Panc1 (cell line): Measurements from ENCODE around the gene ACOXL. TPM values are rescaled to one million over a fixed set of nuclear protein-coding genes. Genes with fewer than 3 reads are reported as not detected.

Source experiments
- ATAC-seq: fragments of 200-7000 bp; cut with Tn5 transposase; 2 replicates; pipeline ENCODE4 v1.9.1; 2020; ENCODE audit warnings: mild to moderate bottlenecking, moderate library complexity
- BruUV-seq: library from RNA; stranded (reverse); fragments of 400-500 nt; replicated peaks from 2 replicates; lab custom pipeline; 2021; lab: Mats Ljungman, UMichigan
- CTCF ChIA-PET: fragments of 300-600 bp; sonication (Branson Sonifier 250); formaldehyde crosslinking; loops from one replicate; lab custom pipeline; 2022; ENCODE audit warnings: antibody characterized with exemption; lab: Charles Lee
- POLR2A ChIA-PET: fragments of 300-600 bp; sonication (Branson Sonifier 250); formaldehyde crosslinking; loops from one replicate; lab custom pipeline; 2022; ENCODE audit warnings: antibody characterized with exemption; lab: Charles Lee
- DNase-seq: peaks from one replicate; pipeline ENCODE4 v3.0.0-alpha.2; 2010; ENCODE audit warnings: low read depth, low spot score
- H3K27ac ChIP-seq: 2 replicates; pipeline ENCODE4 v1.5.1; 2011; ENCODE audit warnings: mild to moderate bottlenecking, low read length, inconsistent platforms
- H3K27me3 ChIP-seq: fragments of 200-500 bp; sonication (Bioruptor generic); 2 replicates; pipeline ENCODE4 v1.6.0; 2014; ENCODE audit warnings: low read length, inconsistent platforms; ENCODE audit not compliant: control insufficient read depth, insufficient read depth
- H3K36me3 ChIP-seq: fragments of 200-500 bp; sonication (Bioruptor generic); 2 replicates; pipeline ENCODE4 v1.5.1; 2014; ENCODE audit warnings: inconsistent platforms, mild to moderate bottlenecking, low read length, moderate library complexity; ENCODE audit not compliant: control insufficient read depth, insufficient read depth
- H3K4me1 ChIP-seq: 2 replicates; pipeline ENCODE4 v1.5.1; 2011; ENCODE audit warnings: inconsistent platforms, mild to moderate bottlenecking, low read length, moderate library complexity; ENCODE audit not compliant: control insufficient read depth, insufficient read depth
- H3K4me3 ChIP-seq, 2 experiments: 2 replicates each; pipeline ENCODE4 v1.5.1; 2011 to 2012; ENCODE audit warnings: low read depth in 2 of 2, low read length in 2 of 2, mild to moderate bottlenecking in 2 of 2, inconsistent platforms in 1 of 2, moderate library complexity in 1 of 2
- H3K9me3 ChIP-seq: fragments of 200-500 bp; sonication (Bioruptor generic); 2 replicates; pipeline ENCODE4 v1.5.1; 2014; ENCODE audit warnings: low read depth, mild to moderate bottlenecking, inconsistent platforms, low read length, moderate library complexity; ENCODE audit not compliant: control insufficient read depth, insufficient read depth
- POLR2AphosphoS5 ChIP-seq: IDR thresholded peaks from 2 replicates; pipeline ENCODE4 v1.6.1; 2012; ENCODE audit warnings: mild to moderate bottlenecking, low read depth, low read length, moderate library complexity
- SIN3A ChIP-seq: IDR thresholded peaks from 2 replicates; pipeline ENCODE4 v1.6.1; 2012; ENCODE audit warnings: low read depth, mild to moderate bottlenecking, low read length, moderate library complexity, borderline replicate concordance; ENCODE audit not compliant: insufficient read depth
- TCF7L2 ChIP-seq: IDR thresholded peaks from 2 replicates; pipeline ENCODE4 v1.6.1; 2011; ENCODE audit warnings: mild to moderate bottlenecking, low read depth, low read length, inconsistent platforms
- in situ Hi-C: cut with HindIII; loops from 2 replicates; pipeline ENCODE4 v1.10.0; 2016; ENCODE audit warnings: low sequenced_read_pairs, low pct_unique_long_range_greater_than_20kb
- intact Hi-C: fragments of 100-400 bp; cut with micrococcal nuclease; formaldehyde crosslinking; loops from one replicate; pipeline ENCODE4 v1.10.0; 2022; ENCODE audit not compliant: unreplicated experiment
- total RNA-seq: library from RNA; stranded (reverse); gene quantifications from one replicate; pipeline ENCODE4 v1.2.1, GENCODE V29; 2021; ENCODE audit not compliant: unreplicated experiment
- TF ChIP-seq, protein P1 (sequence below), 2 experiments: IDR thresholded peaks; 2 replicates each; pipeline ENCODE4 v1.6.1; 2011 to 2012; ENCODE audit warnings: low read depth in 2 of 2, control low read depth in 1 of 2, low read length in 1 of 2, mild to moderate bottlenecking in 1 of 2, moderate library complexity in 1 of 2; ENCODE audit not compliant: insufficient read depth in 1 of 2
- TF ChIP-seq, protein P2 (sequence below): fragments of 450-650 bp; IDR thresholded peaks from 2 replicates; pipeline ENCODE4 v1.5.1; 2017; ENCODE audit warnings: mild to moderate bottlenecking

The ACOXL gene
- total RNA-seq, 1 experiment from 2014 or later = 4.9 TPM

DNA sequence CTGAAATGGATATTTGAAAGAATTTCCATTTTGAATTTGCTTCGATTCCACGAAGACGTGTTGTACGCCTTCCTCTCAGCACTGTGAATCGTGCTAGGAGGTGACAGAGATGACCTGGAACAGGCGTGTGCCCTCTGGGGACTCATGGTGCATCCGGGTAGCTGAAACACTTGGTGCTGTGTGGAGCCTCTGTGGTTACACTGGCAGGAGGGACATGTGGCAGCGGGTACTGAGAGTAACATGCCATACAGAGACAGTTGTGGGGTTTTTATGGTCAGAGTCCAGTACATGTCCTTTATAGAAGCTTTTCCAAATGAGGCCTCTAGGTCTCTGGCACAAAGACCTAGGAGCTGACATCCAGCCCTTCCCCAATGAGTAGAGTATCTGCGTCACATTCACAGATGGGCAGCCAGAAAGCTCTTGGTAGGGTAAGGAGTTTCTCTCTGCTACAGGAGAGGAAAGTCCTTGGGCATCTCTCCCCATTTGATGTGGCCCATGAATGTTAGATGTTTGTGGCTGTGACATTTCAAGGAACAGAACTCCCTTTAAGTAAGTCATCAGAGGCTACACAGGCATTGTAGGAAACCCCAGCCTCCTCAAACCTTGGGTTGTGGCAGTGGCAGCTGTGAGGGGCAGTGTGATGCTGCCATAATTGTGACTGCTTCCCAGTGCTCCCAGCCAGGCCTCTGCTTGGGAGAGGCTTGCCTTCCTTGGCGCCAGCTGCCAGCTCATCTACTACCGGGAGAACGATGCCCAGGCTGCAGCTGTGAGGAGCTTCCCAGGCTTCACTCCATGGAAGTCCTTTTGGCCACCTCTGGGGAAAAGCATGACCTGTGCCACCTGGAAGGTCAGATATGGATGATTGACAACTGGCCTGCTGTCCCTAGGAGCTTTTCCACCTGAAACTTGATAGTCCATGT, 80.6 kb downstream of the ACOXL start:
- Histone ChIP-seq H3K27me3 (no peaks in the 10 kb centered on the region), H3K9me3 (no peaks in the 10 kb centered on the region), H3K27ac (no peak overlapping the region), H3K36me3 (no peaks in the 10 kb centered on the region), H3K4me3 (no peak overlapping the region), H3K4me1 (no peaks in the 10 kb centered on the region)
- BruUV-seq = no TSS peak
- intact Hi-C loops (loop anchor here (5.0 kb wide), 1 partner anchor 299 kb away; no protein-coding TSS in a partner anchor), in situ Hi-C loops (no loop called here)
- ATAC-seq = no peak
- ChIA-PET POLR2A (interaction anchor here (0.6 kb wide), 1 partner anchor 399 kb away, joined by 3 read pairs; no protein-coding TSS in a partner anchor), CTCF (interaction anchor here (0.6 kb wide), 1 partner anchor 820 kb away, joined by 3 read pairs; no protein-coding TSS in a partner anchor)
- no peak for DNase-seq
- TF ChIP-seq POLR2AphosphoS5 = no peak
- TF ChIP-seq, protein P1, sequence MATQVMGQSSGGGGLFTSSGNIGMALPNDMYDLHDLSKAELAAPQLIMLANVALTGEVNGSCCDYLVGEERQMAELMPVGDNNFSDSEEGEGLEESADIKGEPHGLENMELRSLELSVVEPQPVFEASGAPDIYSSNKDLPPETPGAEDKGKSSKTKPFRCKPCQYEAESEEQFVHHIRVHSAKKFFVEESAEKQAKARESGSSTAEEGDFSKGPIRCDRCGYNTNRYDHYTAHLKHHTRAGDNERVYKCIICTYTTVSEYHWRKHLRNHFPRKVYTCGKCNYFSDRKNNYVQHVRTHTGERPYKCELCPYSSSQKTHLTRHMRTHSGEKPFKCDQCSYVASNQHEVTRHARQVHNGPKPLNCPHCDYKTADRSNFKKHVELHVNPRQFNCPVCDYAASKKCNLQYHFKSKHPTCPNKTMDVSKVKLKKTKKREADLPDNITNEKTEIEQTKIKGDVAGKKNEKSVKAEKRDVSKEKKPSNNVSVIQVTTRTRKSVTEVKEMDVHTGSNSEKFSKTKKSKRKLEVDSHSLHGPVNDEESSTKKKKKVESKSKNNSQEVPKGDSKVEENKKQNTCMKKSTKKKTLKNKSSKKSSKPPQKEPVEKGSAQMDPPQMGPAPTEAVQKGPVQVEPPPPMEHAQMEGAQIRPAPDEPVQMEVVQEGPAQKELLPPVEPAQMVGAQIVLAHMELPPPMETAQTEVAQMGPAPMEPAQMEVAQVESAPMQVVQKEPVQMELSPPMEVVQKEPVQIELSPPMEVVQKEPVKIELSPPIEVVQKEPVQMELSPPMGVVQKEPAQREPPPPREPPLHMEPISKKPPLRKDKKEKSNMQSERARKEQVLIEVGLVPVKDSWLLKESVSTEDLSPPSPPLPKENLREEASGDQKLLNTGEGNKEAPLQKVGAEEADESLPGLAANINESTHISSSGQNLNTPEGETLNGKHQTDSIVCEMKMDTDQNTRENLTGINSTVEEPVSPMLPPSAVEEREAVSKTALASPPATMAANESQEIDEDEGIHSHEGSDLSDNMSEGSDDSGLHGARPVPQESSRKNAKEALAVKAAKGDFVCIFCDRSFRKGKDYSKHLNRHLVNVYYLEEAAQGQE (IDR thresholded peaks at IDR 0.05; ENCODE audit: insufficient read depth in 1 of 2, low read depth in 2 of 2, low read length in 1 of 2) = no peak
- TF ChIP-seq TCF7L2 = no peak

DNA sequence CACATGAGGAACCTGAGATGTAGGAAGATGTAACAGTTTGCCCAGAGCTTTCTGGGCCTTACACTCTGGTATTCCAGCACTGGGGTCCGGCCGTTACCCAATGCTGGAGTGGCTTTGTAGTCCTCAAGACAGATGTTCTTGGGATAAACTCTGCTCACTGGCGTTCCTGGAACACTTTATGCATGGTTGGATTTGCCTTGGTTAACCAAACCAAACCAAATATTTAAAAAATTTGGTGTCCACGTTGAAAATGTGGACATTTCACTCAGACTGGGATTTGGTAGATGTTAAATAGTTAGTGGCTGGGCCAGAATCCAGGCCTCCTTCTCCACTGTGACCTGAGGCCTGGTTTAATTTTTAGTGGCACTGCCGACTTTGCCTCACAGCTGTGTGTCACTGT, 81.5 kb downstream of the ACOXL start:
- no peak overlapping the region for H3K4me3 ChIP-seq
- no peak overlapping the region for H3K27ac ChIP-seq
- ATAC-seq (no peak), DNase-seq (no peak)
- TF ChIP-seq TCF7L2 (no peak), POLR2AphosphoS5 (no peak), SIN3A (no peak)
- TF ChIP-seq, protein P1 (IDR thresholded peaks at IDR 0.05; ENCODE audit: insufficient read depth in 1 of 2, low read depth in 2 of 2, low read length in 1 of 2) = no peak
- TF ChIP-seq, protein P2, sequence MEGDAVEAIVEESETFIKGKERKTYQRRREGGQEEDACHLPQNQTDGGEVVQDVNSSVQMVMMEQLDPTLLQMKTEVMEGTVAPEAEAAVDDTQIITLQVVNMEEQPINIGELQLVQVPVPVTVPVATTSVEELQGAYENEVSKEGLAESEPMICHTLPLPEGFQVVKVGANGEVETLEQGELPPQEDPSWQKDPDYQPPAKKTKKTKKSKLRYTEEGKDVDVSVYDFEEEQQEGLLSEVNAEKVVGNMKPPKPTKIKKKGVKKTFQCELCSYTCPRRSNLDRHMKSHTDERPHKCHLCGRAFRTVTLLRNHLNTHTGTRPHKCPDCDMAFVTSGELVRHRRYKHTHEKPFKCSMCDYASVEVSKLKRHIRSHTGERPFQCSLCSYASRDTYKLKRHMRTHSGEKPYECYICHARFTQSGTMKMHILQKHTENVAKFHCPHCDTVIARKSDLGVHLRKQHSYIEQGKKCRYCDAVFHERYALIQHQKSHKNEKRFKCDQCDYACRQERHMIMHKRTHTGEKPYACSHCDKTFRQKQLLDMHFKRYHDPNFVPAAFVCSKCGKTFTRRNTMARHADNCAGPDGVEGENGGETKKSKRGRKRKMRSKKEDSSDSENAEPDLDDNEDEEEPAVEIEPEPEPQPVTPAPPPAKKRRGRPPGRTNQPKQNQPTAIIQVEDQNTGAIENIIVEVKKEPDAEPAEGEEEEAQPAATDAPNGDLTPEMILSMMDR = no peak
- H3K9me3 ChIP-seq = no peaks in the 10 kb centered on the region
- no peaks in the 10 kb centered on the region for H3K36me3 ChIP-seq
- no peaks in the 10 kb centered on the region for H3K4me1 ChIP-seq
- intact Hi-C loops (loop anchor here (5.0 kb wide), 1 partner anchor 298 kb away; no protein-coding TSS in a partner anchor), in situ Hi-C loops (no loop called here)
- ChIA-PET POLR2A (no interaction called here), CTCF (no interaction called here)
- no peaks in the 10 kb centered on the region for H3K27me3 ChIP-seq
- no TSS peak for BruUV-seq
